B cell (primary cell): Measurements from ENCODE around the gene MGAT4C.

ENCODE experiments used
- EZH2 ChIP-seq: IDR thresholded peaks from 2 replicates; pipeline ENCODE4 v1.6.1; 2012; ENCODE audit warnings: borderline replicate concordance, low read depth, mild to moderate bottlenecking, moderate library complexity, low read length; ENCODE audit not compliant: insufficient read depth, poor library complexity, severe bottlenecking
- TF ChIP-seq, protein P1 (sequence below): fragments of 200-600 bp; IDR thresholded peaks from one replicate; pipeline ENCODE4 v1.8.0; 2022; ENCODE audit warnings: antibody characterized with exemption, mild to moderate bottlenecking

DNA sequence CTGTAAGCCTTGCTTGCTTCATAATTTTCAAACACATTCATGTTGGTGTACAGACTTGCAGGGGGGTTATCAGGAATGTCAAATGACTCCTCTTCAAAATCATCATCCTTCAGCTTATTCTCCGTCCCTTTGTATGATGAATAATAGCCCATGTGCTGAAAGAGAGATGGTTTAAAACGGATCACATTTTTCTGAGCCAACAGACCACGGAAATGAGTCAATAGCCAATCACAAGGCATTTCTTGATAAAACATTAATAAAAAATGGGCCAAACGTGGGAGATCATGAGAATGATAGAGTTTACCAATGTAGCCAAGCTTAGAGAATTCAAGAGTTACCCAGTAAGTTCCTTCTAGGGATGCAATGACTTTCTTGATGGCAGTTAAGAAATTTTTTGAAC is 276.6 kb downstream of the MGAT4C start:
- TF ChIP-seq, protein P1, sequence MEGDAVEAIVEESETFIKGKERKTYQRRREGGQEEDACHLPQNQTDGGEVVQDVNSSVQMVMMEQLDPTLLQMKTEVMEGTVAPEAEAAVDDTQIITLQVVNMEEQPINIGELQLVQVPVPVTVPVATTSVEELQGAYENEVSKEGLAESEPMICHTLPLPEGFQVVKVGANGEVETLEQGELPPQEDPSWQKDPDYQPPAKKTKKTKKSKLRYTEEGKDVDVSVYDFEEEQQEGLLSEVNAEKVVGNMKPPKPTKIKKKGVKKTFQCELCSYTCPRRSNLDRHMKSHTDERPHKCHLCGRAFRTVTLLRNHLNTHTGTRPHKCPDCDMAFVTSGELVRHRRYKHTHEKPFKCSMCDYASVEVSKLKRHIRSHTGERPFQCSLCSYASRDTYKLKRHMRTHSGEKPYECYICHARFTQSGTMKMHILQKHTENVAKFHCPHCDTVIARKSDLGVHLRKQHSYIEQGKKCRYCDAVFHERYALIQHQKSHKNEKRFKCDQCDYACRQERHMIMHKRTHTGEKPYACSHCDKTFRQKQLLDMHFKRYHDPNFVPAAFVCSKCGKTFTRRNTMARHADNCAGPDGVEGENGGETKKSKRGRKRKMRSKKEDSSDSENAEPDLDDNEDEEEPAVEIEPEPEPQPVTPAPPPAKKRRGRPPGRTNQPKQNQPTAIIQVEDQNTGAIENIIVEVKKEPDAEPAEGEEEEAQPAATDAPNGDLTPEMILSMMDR = no peak
- no peak for TF ChIP-seq EZH2
